GM23338 (cell line): Measurements from ENCODE around the gene CHN2. TPM values are rescaled to one million over a fixed set of nuclear protein-coding genes. Genes with fewer than 3 reads are reported as not detected.

Source experiments
- ATAC-seq: fragments of 200-7000 bp; cut with Tn5 transposase; 3 replicates; pipeline ENCODE4 v1.9.1; 2020
- DNase-seq: peaks from one replicate; pipeline ENCODE4 v3.0.0-alpha.2; 2015; ENCODE audit warnings: low spot score
- H2AFZ ChIP-seq: fragments of 200-600 bp; sonication (generic); 2 replicates; pipeline ENCODE4 v1.8.0; 2016; ENCODE audit warnings: antibody characterized with exemption, mild to moderate bottlenecking, moderate library complexity
- H3F3A ChIP-seq: fragments of 200-600 bp; sonication (generic); replicated peaks from 2 replicates; pipeline ENCODE4 v1.8.0; 2017; ENCODE audit warnings: antibody characterized with exemption, mixed run types, low read depth
- H3K27ac ChIP-seq: fragments of 200-600 bp; sonication (generic); 2 replicates; pipeline ENCODE4 v1.6.1; 2016; ENCODE audit warnings: low read depth
- H3K27me3 ChIP-seq: fragments of 200-600 bp; sonication (generic); 2 replicates; pipeline ENCODE4 v1.8.0; 2016; ENCODE audit warnings: mild to moderate bottlenecking, mixed run types, moderate library complexity; ENCODE audit not compliant: insufficient read depth
- H3K36me3 ChIP-seq: fragments of 200-600 bp; sonication (generic); 2 replicates; pipeline ENCODE4 v1.8.0; 2016; ENCODE audit warnings: mild to moderate bottlenecking; ENCODE audit not compliant: insufficient read depth
- H3K4me1 ChIP-seq: fragments of 200-600 bp; sonication (generic); 2 replicates; pipeline ENCODE4 v1.8.0; 2016; ENCODE audit warnings: mild to moderate bottlenecking, moderate library complexity; ENCODE audit not compliant: insufficient read depth
- H3K4me2 ChIP-seq: fragments of 200-600 bp; sonication (generic); 2 replicates; pipeline ENCODE4 v1.7.1; 2017; ENCODE audit warnings: mixed run types
- H3K4me3 ChIP-seq: fragments of 200-600 bp; sonication (generic); 2 replicates; pipeline ENCODE4 v1.6.1; 2016; ENCODE audit warnings: mixed run types
- H3K79me2 ChIP-seq: fragments of 200-600 bp; sonication (generic); replicated peaks from 2 replicates; pipeline ENCODE4 v1.8.0; 2017; ENCODE audit warnings: mild to moderate bottlenecking; ENCODE audit not compliant: insufficient read depth
- H3K9me2 ChIP-seq: fragments of 200-600 bp; sonication (generic); 2 replicates; pipeline ENCODE4 v1.8.0; 2017; ENCODE audit not compliant: insufficient read depth
- H4K20me1 ChIP-seq: fragments of 200-600 bp; sonication (generic); replicated peaks from 2 replicates; pipeline ENCODE4 v1.8.0; 2017; ENCODE audit warnings: mild to moderate bottlenecking; ENCODE audit not compliant: insufficient read depth
- H3K27ac Mint-ChIP-seq: 2 replicates; pipeline ENCODE4 v1.8.0; 2020; ENCODE audit warnings: inconsistent platforms, mild to moderate bottlenecking, moderate library complexity, mixed read lengths
- H3K27me3 Mint-ChIP-seq: 3 replicates; pipeline ENCODE4 v1.8.0; 2022; ENCODE audit warnings: low read depth, mild to moderate bottlenecking, moderate library complexity, mixed read lengths, inconsistent platforms; ENCODE audit not compliant: insufficient read depth, poor library complexity
- H3K36me3 Mint-ChIP-seq: 3 replicates; pipeline ENCODE4 v1.8.0; 2021; ENCODE audit warnings: low read depth, mild to moderate bottlenecking, inconsistent platforms, moderate library complexity, mixed read lengths
- H3K4me1 Mint-ChIP-seq: 3 replicates; pipeline ENCODE4 v1.8.0; 2020; ENCODE audit warnings: mild to moderate bottlenecking, inconsistent platforms, mixed read lengths
- H3K4me3 Mint-ChIP-seq: 3 replicates; pipeline ENCODE4 v1.8.0; 2021; ENCODE audit warnings: moderate library complexity, mild to moderate bottlenecking, inconsistent platforms, mixed read lengths
- H3K9me3 Mint-ChIP-seq: 3 replicates; pipeline ENCODE4 v1.8.0; 2020; ENCODE audit warnings: moderate library complexity, mild to moderate bottlenecking, inconsistent platforms, mixed read lengths
- CREB1 ChIP-seq: fragments of 250-450 bp; sonication (Bioruptor Pico); IDR thresholded peaks from 2 replicates; pipeline ENCODE4 v1.5.0; 2020; ENCODE audit warnings: low read depth, mild to moderate bottlenecking, moderate library complexity
- CTCF ChIP-seq, 2 experiments: fragments of 200-600 bp in 1 of 2; sonication (generic) in 1 of 2; conservative IDR thresholded peaks; 2 replicates each; pipeline versions ENCODE4 v1.5.1 to v1.6.1; 2016 to 2017; ENCODE audit warnings: antibody characterized with exemption in 2 of 2, low read depth in 2 of 2, mild to moderate bottlenecking in 2 of 2, moderate library complexity in 1 of 2
- JUNB ChIP-seq: IDR thresholded peaks from one replicate; pipeline ENCODE4 v1.6.1; 2016; ENCODE audit warnings: antibody characterized with exemption; ENCODE audit not compliant: unreplicated experiment
- REST ChIP-seq: IDR thresholded peaks from one replicate; pipeline ENCODE4 v1.6.1; 2018; ENCODE audit warnings: antibody characterized with exemption; ENCODE audit not compliant: unreplicated experiment
- ZNF114 ChIP-seq: fragments of 250-450 bp; sonication (Bioruptor Pico); IDR thresholded peaks from 2 replicates; pipeline ENCODE4 v1.5.0; 2020; ENCODE audit warnings: mild to moderate bottlenecking, moderate library complexity
- polyA plus RNA-seq: library from polyadenylated mRNA; unstranded; fragments of >200 nt; fragmentation: Nextera tagmentation; extraction: Ambion mirVana; gene quantifications from 2 replicates; pipeline ENCODE4 v1.2.1, GENCODE V29; 2016
- total RNA-seq: library from RNA; depleted of rRNA; stranded (reverse); fragments of >200 nt; shearing (Covaris generic); gene quantifications from 2 replicates; pipeline ENCODE4 v1.2.3, GENCODE V29; 2014

CHN2 gene
- total and polyA plus RNA-seq, 2 experiments from 2014 or later, result 6.1 to 7.5 TPM

DNA sequence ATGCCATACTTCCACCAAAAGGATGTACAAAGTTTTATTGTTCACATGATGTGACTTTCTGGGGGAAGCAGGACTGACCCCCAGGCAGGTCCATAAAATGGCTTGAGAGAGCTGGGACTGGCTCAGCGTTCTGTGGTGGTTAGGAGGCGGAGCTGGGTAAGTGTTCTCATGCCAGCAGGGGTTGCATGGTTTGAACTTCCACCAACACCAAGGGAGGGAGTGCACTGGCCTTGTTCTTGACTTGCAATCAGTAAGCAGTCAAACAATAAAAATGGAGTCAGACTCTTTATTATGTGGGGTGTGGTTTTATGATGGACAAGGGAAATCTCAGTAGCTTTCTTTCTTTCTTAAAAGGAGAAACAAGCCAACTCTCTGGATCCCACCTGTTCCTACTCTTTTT is 273.6 kb downstream of the CHN2 start:
- Histone ChIP-seq H3K27me3 (no peaks in the 10 kb centered on the region), H4K20me1 (no peaks in the 10 kb centered on the region), H3K4me3 (no peak overlapping the region), H3F3A (no peaks in the 10 kb centered on the region), H3K79me2 (no peaks in the 10 kb centered on the region), H2AFZ (no peak overlapping the region), H3K36me3 (no peaks in the 10 kb centered on the region), H3K27ac (no peak overlapping the region), H3K9me2 (no peaks in the 10 kb centered on the region), H3K4me2 (no peak overlapping the region), H3K4me1 (no peaks in the 10 kb centered on the region)
- Mint-ChIP-seq H3K4me3 (no peak overlapping the region), H3K27ac (no peak overlapping the region), H3K36me3 (no peaks in the 10 kb centered on the region), H3K9me3 (no peaks in the 10 kb centered on the region), H3K27me3 (peaks cover 2% of the 10 kb centered on the region), H3K4me1 (no peaks in the 10 kb centered on the region)
- ATAC-seq (no peak), DNase-seq (no peak)
- TF ChIP-seq REST, result no peak
- no peak for TF ChIP-seq JUNB

DNA sequence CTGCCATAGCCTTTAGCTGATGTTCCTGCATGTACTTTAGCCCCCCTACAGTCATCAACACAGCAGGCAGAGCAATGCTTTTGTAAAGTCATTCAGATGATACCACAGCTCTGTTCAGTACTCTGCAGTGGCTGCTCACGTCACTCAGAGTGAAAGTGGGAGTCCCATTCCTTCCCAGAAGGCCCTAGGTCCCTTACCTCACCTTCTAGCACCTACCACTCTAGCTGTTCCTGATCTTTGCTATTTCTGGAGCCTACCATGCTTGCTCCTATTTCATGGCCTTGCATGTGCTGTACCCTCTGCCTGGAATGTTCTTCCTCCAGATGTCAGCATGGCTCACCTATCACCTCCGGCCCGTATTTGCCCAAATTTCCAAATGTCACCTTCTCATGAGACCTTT is 274.7 kb downstream of the CHN2 start:
- TF ChIP-seq CREB1, result no peak
- no peak for TF ChIP-seq ZNF114 (CRISPR knock-in tag)
- no peak overlapping the region for H3K4me3 Mint-ChIP-seq

GRCh38 chr7:29469976-29470557 is 275.5 kb downstream of the CHN2 start:
- DNase-seq (no peak), ATAC-seq (no peak)
- Histone ChIP-seq H2AFZ (no peak overlapping the region), H3K4me1 (no peaks in the 10 kb centered on the region), H3K4me2 (no peak overlapping the region), H3F3A (no peaks in the 10 kb centered on the region), H3K9me2 (no peaks in the 10 kb centered on the region), H3K36me3 (no peaks in the 10 kb centered on the region), H3K79me2 (no peaks in the 10 kb centered on the region), H4K20me1 (no peaks in the 10 kb centered on the region), H3K27me3 (no peaks in the 10 kb centered on the region), H3K27ac (no peak overlapping the region), H3K4me3 (no peak overlapping the region)
- H3K9me3 Mint-ChIP-seq, result no peaks in the 10 kb centered on the region
- peaks cover 2% of the 10 kb centered on the region for H3K27me3 Mint-ChIP-seq
- no peaks in the 10 kb centered on the region for H3K36me3 Mint-ChIP-seq
- no peaks in the 10 kb centered on the region for H3K4me1 Mint-ChIP-seq
- H3K4me3 Mint-ChIP-seq, result no peak overlapping the region
- H3K27ac Mint-ChIP-seq, result no peak overlapping the region
- TF ChIP-seq REST, result no peak
- TF ChIP-seq CTCF (conservative IDR thresholded peaks at IDR 0.05; ENCODE audit: low read depth in 2 of 2), result no peak
- TF ChIP-seq ZNF114 (CRISPR knock-in tag), result no peak

More for the DNA sequence above, 274.7 kb downstream of the CHN2 start:
- H3F3A ChIP-seq, result no peaks in the 10 kb centered on the region
- H3K9me2 ChIP-seq, result no peaks in the 10 kb centered on the region
- no peaks in the 10 kb centered on the region for H3K27me3 ChIP-seq
- no peak for DNase-seq
- Mint-ChIP-seq H3K27me3 (peaks cover 2% of the 10 kb centered on the region), H3K4me1 (no peaks in the 10 kb centered on the region), H3K9me3 (no peaks in the 10 kb centered on the region), H3K27ac (no peak overlapping the region), H3K36me3 (no peaks in the 10 kb centered on the region)
- no peak for ATAC-seq
- H4K20me1 ChIP-seq, result no peaks in the 10 kb centered on the region
- H2AFZ ChIP-seq, result no peak overlapping the region
- no peaks in the 10 kb centered on the region for H3K4me1 ChIP-seq
- no peak overlapping the region for H3K27ac ChIP-seq
- no peaks in the 10 kb centered on the region for H3K36me3 ChIP-seq
- H3K4me2 ChIP-seq, result no peak overlapping the region
- no peaks in the 10 kb centered on the region for H3K79me2 ChIP-seq
- H3K4me3 ChIP-seq, result no peak overlapping the region
